Nephron progenitor cell (in vitro differentiated cells): ENCODE results near the gene RGS6.

Experiments used
- DNase-seq: peaks from one replicate; pipeline ENCODE4 v3.0.0; 2021
- H3K27ac Mint-ChIP-seq: 2 replicates; pipeline ENCODE4 v1.8.0; 2021; ENCODE audit warnings: mild to moderate bottlenecking, moderate library complexity, mixed read lengths
- H3K27me3 Mint-ChIP-seq: 2 replicates; pipeline ENCODE4 v1.8.0; 2021; ENCODE audit warnings: mild to moderate bottlenecking, low read depth, mixed read lengths; ENCODE audit not compliant: poor library complexity
- H3K36me3 Mint-ChIP-seq: 2 replicates; pipeline ENCODE4 v1.8.0; 2021; ENCODE audit warnings: low read depth, mixed read lengths
- H3K4me1 Mint-ChIP-seq: 2 replicates; pipeline ENCODE4 v1.8.0; 2021; ENCODE audit warnings: mixed read lengths
- H3K4me3 Mint-ChIP-seq: 2 replicates; pipeline ENCODE4 v1.8.0; 2021; ENCODE audit warnings: mild to moderate bottlenecking, moderate library complexity, mixed read lengths
- H3K9me3 Mint-ChIP-seq: 2 replicates; pipeline ENCODE4 v1.8.0; 2021; ENCODE audit warnings: mild to moderate bottlenecking, moderate library complexity, mixed read lengths
- CTCF ChIP-seq: fragments of 200-600 bp; sonication (generic); IDR thresholded peaks from 2 replicates; pipeline ENCODE4 v1.5.0; 2021; ENCODE audit warnings: antibody characterized with exemption

The RGS6 gene

GRCh38 chr14:72577521-72577920, 645.3 kb downstream of the RGS6 start:
- no peaks in the 10 kb centered on the region for H3K4me1 Mint-ChIP-seq
- no peak for TF ChIP-seq CTCF
- no peaks in the 10 kb centered on the region for H3K9me3 Mint-ChIP-seq
- H3K27me3 Mint-ChIP-seq, result peaks cover 10% of the 10 kb centered on the region
- no peak overlapping the region for H3K4me3 Mint-ChIP-seq
- H3K27ac Mint-ChIP-seq, result no peak overlapping the region
- DNase-seq, result no peak
- no peaks in the 10 kb centered on the region for H3K36me3 Mint-ChIP-seq

- no peak for TF ChIP-seq CTCF
- Mint-ChIP-seq H3K9me3 (no peaks in the 10 kb centered on the region), H3K4me1 (no peaks in the 10 kb centered on the region), H3K27ac (no peak overlapping the region), H3K27me3 (peaks cover 10% of the 10 kb centered on the region), H3K36me3 (no peaks in the 10 kb centered on the region), H3K4me3 (no peak overlapping the region)
- DNase-seq, result no peak
Measured at GRCh38 chr14:72578514-72578913, 646.3 kb downstream of the RGS6 start.

- DNase-seq, result no peak
- no peak overlapping the region for H3K27ac Mint-ChIP-seq
- no peaks in the 10 kb centered on the region for H3K36me3 Mint-ChIP-seq
- H3K4me3 Mint-ChIP-seq, result no peak overlapping the region
- peaks cover 15% of the 10 kb centered on the region for H3K27me3 Mint-ChIP-seq
- H3K4me1 Mint-ChIP-seq, result peaks cover 8% of the 10 kb centered on the region
- peaks cover 3% of the 10 kb centered on the region for H3K9me3 Mint-ChIP-seq
- TF ChIP-seq CTCF, result no peak
Measured at GRCh38 chr14:72582582-72582981, 650.4 kb downstream of the RGS6 start.

- Mint-ChIP-seq H3K27me3 (peaks cover 11% of the 10 kb centered on the region), H3K4me1 (peaks cover 8% of the 10 kb centered on the region), H3K27ac (no peak overlapping the region), H3K36me3 (no peaks in the 10 kb centered on the region), H3K4me3 (no peak overlapping the region), H3K9me3 (peaks cover 3% of the 10 kb centered on the region)
- no peak for DNase-seq
- TF ChIP-seq CTCF, result no peak
Measured at GRCh38 chr14:72583316-72584272, 651.4 kb downstream of the RGS6 start.

- TF ChIP-seq CTCF, result no peak
- Mint-ChIP-seq H3K4me3 (no peak overlapping the region), H3K4me1 (peaks cover 8% of the 10 kb centered on the region), H3K36me3 (no peaks in the 10 kb centered on the region), H3K27ac (no peak overlapping the region), H3K9me3 (peaks cover 3% of the 10 kb centered on the region), H3K27me3 (peaks cover 19% of the 10 kb centered on the region)
- no peak for DNase-seq
Measured at GRCh38 chr14:72588521-72588920, 656.3 kb downstream of the RGS6 start.

GRCh38 chr14:72589652-72590051, 657.4 kb downstream of the RGS6 start:
- no peak for DNase-seq
- Mint-ChIP-seq H3K4me3 (no peak overlapping the region), H3K9me3 (peaks cover 3% of the 10 kb centered on the region), H3K4me1 (peaks cover 11% of the 10 kb centered on the region), H3K27ac (no peak overlapping the region), H3K36me3 (peaks cover 2% of the 10 kb centered on the region), H3K27me3 (peaks cover 17% of the 10 kb centered on the region)
- TF ChIP-seq CTCF, result no peak
